ENCODE data around the gene WDR48.

Gene WDR48

GRCh38 chr3:39135170-39135805, 83.5 kb downstream of the WDR48 start:
- Histone ChIP-seq H3K9me3 (ENCODE audit: low read length) (no peaks in the 10 kb centered on the region), H3K4me3 (ENCODE audit: low read length) (no peak overlapping the region), H3K4me1 (ENCODE audit: insufficient read depth, low read length) (no peaks in the 10 kb centered on the region), H2AFZ (ENCODE audit: low read depth, low read length) (no peak overlapping the region), H3K27me3 (ENCODE audit: insufficient read depth, low read length) (no peaks in the 10 kb centered on the region), H3K36me3 (ENCODE audit: insufficient read depth, low read length) (peaks cover 2% of the 10 kb centered on the region)

GRCh38 chr3:39136533-39137434, 85.0 kb downstream of the WDR48 start:
- Histone ChIP-seq H2AFZ (ENCODE audit: low read depth, low read length) (no peak overlapping the region), H3K4me3 (ENCODE audit: low read length) (no peak overlapping the region), H3K4me1 (ENCODE audit: insufficient read depth, low read length) (no peaks in the 10 kb centered on the region), H3K36me3 (ENCODE audit: insufficient read depth, low read length) (peaks cover 2% of the 10 kb centered on the region), H3K27me3 (ENCODE audit: insufficient read depth, low read length) (no peaks in the 10 kb centered on the region), H3K9me3 (ENCODE audit: low read length) (no peaks in the 10 kb centered on the region)

DNA sequence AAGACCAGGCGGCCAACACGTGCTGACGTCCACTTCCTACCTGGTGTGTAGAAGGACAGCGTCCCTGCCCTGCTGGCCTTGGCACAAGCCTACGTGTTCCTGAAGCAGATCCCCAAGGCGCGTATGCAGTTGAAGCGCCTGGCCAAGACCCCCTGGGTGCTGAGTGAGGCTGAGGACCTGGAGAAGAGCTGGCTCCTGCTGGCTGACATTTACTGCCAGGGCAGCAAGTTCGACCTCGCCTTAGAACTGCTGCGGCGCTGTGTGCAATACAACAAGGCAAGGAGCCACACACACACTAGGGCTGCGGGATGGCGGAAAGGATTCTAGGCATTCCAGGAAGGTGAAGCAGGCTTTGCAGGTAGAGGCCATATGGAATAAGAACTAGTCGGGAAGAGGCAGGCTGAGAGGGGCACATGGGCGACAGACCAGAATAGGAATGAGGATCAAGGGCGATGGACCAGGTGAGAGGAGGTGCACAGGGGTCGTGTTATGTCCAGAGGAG, 85.7 kb downstream of the WDR48 start:
- H3K4me1 ChIP-seq (ENCODE audit: insufficient read depth, low read length) = no peaks in the 10 kb centered on the region
- H3K4me3 ChIP-seq (ENCODE audit: low read length) = no peak overlapping the region
- H2AFZ ChIP-seq (ENCODE audit: low read depth, low read length) = no peak overlapping the region
- H3K9me3 ChIP-seq (ENCODE audit: low read length) = no peaks in the 10 kb centered on the region
- no peaks in the 10 kb centered on the region for H3K27me3 ChIP-seq (ENCODE audit: insufficient read depth, low read length)
- H3K36me3 ChIP-seq (ENCODE audit: insufficient read depth, low read length) = peaks cover 2% of the 10 kb centered on the region

DNA sequence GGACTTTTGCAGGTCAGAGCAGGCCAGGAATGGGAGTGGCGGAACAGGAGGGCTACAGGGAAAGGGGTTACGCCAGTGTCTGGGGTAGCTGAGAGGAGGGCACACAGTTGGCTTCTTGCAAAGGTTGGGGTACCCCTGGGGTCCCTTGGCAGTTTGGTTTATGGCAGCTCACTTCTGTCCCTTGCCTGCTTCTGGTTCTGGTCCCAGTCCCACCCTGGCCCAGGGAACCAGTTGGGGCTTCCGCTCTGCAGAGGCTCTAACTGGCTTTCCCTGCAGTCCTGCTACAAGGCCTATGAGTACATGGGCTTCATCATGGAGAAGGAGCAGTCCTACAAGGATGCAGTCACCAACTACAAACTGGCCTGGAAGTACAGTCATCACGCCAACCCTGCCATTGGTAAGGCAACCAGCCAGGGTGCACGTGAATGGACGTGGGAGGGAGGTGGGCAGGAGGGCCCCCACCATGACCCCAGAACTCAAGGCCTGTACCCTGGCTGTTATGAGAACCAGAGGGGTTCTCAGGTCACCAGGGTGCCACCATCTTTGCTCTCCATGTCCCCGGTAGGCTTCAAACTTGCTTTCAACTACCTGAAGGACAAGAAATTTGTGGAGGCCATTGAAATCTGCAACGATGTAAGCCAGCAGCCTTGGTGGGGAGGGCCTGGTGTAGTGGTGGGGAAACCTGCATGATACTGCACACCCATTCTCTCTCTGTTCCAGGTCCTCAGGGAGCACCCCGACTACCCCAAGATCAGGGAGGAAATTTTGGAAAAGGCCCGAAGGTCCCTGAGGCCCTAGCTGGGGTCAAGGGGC, 86.4 kb downstream of the WDR48 start:
- Histone ChIP-seq H3K36me3 (ENCODE audit: insufficient read depth, low read length) (peaks cover 8% of the 10 kb centered on the region), H2AFZ (ENCODE audit: low read depth, low read length) (no peak overlapping the region), H3K27me3 (ENCODE audit: insufficient read depth, low read length) (no peaks in the 10 kb centered on the region), H3K9me3 (ENCODE audit: low read length) (no peaks in the 10 kb centered on the region), H3K4me3 (ENCODE audit: low read length) (no peak overlapping the region), H3K4me1 (ENCODE audit: insufficient read depth, low read length) (no peaks in the 10 kb centered on the region)

DNA sequence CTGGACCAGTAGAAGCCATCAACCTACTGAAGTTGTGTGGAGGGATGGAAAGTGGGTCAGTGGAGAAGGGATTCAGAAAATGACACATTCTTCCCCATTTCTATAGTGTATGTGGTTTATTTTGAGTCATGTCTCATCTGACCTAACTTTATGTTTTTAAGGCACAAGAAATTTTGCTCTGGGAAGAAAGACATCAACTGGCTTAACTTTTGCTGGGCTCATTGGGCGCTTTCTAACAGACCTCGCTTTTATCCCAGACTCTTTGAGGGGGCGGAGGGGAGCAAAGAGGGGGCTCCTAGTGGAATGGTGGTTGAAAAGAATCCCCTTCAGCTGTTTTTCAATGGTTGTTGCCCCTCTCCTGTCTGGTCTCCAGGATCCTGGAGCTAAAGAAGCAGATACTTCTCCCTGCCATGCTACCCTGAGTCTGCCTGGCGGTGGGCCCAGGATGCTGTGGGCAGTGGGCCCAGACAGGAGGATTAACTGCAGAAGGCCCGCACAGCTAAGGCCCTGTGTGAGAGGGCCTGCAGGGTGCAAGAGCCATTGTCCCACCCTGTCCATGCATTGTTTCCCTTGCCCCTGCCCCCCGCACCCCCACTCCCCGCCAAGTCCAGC, 87.1 kb downstream of the WDR48 start:
- no peak overlapping the region for H2AFZ ChIP-seq (ENCODE audit: low read depth, low read length)
- peaks cover 8% of the 10 kb centered on the region for H3K36me3 ChIP-seq (ENCODE audit: insufficient read depth, low read length)
- no peaks in the 10 kb centered on the region for H3K27me3 ChIP-seq (ENCODE audit: insufficient read depth, low read length)
- H3K9me3 ChIP-seq (ENCODE audit: low read length) = no peaks in the 10 kb centered on the region
- H3K4me3 ChIP-seq (ENCODE audit: low read length) = no peak overlapping the region
- no peaks in the 10 kb centered on the region for H3K4me1 ChIP-seq (ENCODE audit: insufficient read depth, low read length)

DNA sequence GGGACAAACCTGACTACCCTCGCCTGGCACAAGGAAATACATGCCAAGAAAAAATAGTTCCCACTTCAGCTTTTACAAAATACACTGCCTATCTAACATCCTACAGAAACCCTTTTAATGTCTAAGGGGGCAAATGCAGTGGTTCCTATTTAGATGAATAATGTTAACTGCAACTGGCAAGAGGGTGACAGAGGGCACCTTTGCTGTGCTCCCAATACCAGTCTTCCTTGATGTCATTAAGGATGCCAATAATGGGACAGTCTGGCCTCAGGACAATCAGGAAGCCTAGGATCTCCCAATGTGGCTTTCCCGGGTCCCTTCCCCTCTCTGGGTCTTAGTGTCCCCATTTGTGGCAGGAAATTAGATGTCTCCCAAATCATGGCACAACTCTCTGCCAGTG, 87.6 kb downstream of the WDR48 start:
- no peak overlapping the region for H3K4me3 ChIP-seq (ENCODE audit: low read length)
- no peaks in the 10 kb centered on the region for H3K27me3 ChIP-seq (ENCODE audit: insufficient read depth, low read length)
- H2AFZ ChIP-seq (ENCODE audit: low read depth, low read length) = no peak overlapping the region
- H3K9me3 ChIP-seq (ENCODE audit: low read length) = no peaks in the 10 kb centered on the region
- peaks cover 8% of the 10 kb centered on the region for H3K36me3 ChIP-seq (ENCODE audit: insufficient read depth, low read length)
- H3K4me1 ChIP-seq (ENCODE audit: insufficient read depth, low read length) = no peaks in the 10 kb centered on the region

GRCh38 chr3:39140341-39140971, 88.6 kb downstream of the WDR48 start:
- peaks cover 8% of the 10 kb centered on the region for H3K36me3 ChIP-seq (ENCODE audit: insufficient read depth, low read length)
- no peaks in the 10 kb centered on the region for H3K27me3 ChIP-seq (ENCODE audit: insufficient read depth, low read length)
- no peak overlapping the region for H2AFZ ChIP-seq (ENCODE audit: low read depth, low read length)
- no peaks in the 10 kb centered on the region for H3K4me1 ChIP-seq (ENCODE audit: insufficient read depth, low read length)
- no peaks in the 10 kb centered on the region for H3K9me3 ChIP-seq (ENCODE audit: low read length)
- no peak overlapping the region for H3K4me3 ChIP-seq (ENCODE audit: low read length)

DNA sequence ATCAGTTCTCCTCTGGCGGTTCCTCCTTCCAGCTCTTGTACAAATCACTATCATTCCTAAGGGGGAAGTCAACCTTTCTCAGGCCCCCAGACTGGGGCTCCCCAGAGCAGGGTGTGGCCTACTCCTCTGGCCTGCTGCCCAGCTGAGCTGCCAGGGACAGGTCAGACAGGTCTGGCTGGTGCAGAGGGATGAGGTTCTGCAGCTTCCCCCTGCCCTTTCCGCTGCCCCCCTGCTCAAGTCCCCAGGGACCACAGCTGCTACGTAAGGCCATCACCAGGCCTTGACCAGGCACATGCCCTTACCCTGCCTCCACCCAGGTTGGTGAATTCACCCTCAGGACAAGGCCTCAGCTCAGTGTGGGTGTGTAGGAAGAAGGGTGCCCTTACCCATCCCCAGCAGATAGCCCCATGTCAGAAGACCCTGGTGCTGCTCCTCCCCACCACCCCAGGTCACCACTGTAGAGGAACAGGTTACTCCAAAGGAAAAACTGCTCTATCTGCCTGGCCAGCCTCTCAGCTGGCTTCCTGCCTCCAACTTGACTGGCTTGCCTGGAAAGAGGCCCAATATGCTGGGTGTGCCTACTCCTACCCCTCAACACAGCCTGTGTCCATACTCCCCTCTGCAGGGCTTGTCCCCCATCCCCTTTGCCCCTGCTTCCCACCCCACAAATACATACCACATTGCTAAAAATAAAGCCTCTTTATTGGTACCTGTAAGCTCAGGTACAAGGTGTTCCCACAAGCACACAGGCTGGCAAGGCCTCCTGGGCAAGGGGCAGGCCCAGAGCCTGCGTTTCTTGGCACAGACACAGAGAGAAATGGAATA, 89.6 kb downstream of the WDR48 start:
- no peaks in the 10 kb centered on the region for H3K27me3 ChIP-seq (ENCODE audit: insufficient read depth, low read length)
- no peak overlapping the region for H2AFZ ChIP-seq (ENCODE audit: low read depth, low read length)
- no peak overlapping the region for H3K4me3 ChIP-seq (ENCODE audit: low read length)
- H3K4me1 ChIP-seq (ENCODE audit: insufficient read depth, low read length) = peaks cover 4% of the 10 kb centered on the region
- H3K9me3 ChIP-seq (ENCODE audit: low read length) = no peaks in the 10 kb centered on the region
- peaks cover 8% of the 10 kb centered on the region for H3K36me3 ChIP-seq (ENCODE audit: insufficient read depth, low read length)

DNA sequence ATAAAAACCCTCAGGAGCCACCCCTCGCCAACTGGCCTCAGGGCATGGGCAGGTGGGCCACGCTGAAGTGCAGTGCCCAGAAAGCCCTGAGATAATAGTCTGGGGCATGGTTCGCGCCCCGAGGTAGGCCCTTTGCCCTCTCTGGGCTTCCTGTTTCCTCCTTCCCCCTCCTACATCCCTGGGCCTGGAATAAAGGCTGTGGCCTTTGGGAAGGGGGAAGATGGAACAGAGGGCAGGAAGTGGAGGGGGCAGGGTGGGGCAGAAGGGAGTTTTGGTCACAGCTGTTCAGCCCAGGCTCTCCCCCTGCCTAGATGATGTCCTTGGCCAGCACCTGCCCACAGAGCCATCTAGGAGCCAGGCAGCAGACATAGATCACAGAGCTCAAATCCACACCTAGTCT, 90.3 kb downstream of the WDR48 start:
- Histone ChIP-seq H3K36me3 (ENCODE audit: insufficient read depth, low read length) (peaks cover 8% of the 10 kb centered on the region), H3K4me3 (ENCODE audit: low read length) (no peak overlapping the region), H3K27me3 (ENCODE audit: insufficient read depth, low read length) (no peaks in the 10 kb centered on the region), H3K4me1 (ENCODE audit: insufficient read depth, low read length) (peaks cover 11% of the 10 kb centered on the region), H2AFZ (ENCODE audit: low read depth, low read length) (no peak overlapping the region), H3K9me3 (ENCODE audit: low read length) (no peaks in the 10 kb centered on the region)

GRCh38 chr3:39143051-39143885, 91.5 kb downstream of the WDR48 start:
- Histone ChIP-seq H3K9me3 (ENCODE audit: low read length) (no peaks in the 10 kb centered on the region), H3K27me3 (ENCODE audit: insufficient read depth, low read length) (no peaks in the 10 kb centered on the region), H3K4me1 (ENCODE audit: insufficient read depth, low read length) (peaks cover 21% of the 10 kb centered on the region), H2AFZ (ENCODE audit: low read depth, low read length) (no peak overlapping the region), H3K36me3 (ENCODE audit: insufficient read depth, low read length) (peaks cover 6% of the 10 kb centered on the region), H3K4me3 (ENCODE audit: low read length) (no peak overlapping the region)

DNA sequence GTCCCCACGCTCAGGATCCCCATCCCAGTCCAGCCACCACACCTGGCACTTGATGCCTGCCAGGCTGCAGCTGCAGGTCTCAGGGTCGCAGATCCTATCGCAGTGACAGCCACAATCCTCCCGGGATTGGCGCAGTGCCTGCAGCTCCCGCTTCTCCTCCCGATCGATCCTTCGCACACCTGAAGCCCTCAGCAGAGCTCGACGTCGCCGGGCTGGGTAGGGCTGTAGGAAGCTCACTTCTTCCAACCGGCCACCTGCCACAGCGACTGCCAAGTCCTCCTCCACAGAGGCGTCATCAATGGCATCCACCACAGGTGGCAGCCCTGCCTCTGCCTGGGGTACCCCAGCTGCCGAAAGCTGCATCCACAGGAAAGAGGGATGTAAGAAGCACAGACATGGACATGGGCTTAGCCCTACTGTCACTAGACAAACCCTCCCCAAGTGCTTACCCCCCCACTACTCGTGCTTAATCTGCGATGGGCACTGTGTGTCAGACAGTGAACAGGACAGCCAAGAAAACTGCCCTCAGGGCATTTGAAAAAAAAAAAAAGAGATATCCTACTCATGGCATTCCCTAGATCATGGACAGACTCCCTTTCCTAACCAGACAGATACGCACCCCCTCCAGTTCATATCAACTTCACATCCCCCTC, 92.4 kb downstream of the WDR48 start:
- no peak overlapping the region for H3K4me3 ChIP-seq (ENCODE audit: low read length)
- peaks cover 22% of the 10 kb centered on the region for H3K4me1 ChIP-seq (ENCODE audit: insufficient read depth, low read length)
- H3K27me3 ChIP-seq (ENCODE audit: insufficient read depth, low read length) = no peaks in the 10 kb centered on the region
- no peaks in the 10 kb centered on the region for H3K9me3 ChIP-seq (ENCODE audit: low read length)
- H3K36me3 ChIP-seq (ENCODE audit: insufficient read depth, low read length) = peaks cover 6% of the 10 kb centered on the region
- no peak overlapping the region for H2AFZ ChIP-seq (ENCODE audit: low read depth, low read length)

Data from neuron (in vitro differentiated cells).